A549 (cell line): ENCODE results near the gene EIF3L. TPM values are rescaled to one million over a fixed set of nuclear protein-coding genes. Genes with fewer than 3 reads are reported as not detected.

Experiments
- ATAC-seq, 2 experiments: fragments of 200-7000 bp in 1 of 2; fragments of >200 bp in 1 of 2; cut with Nextera tagmentation in 1 of 2; cut with Tn5 transposase in 1 of 2; 3 replicates each; pipeline versions ENCODE4 v1.8.0 to v1.9.1; 2018 to 2020; ENCODE audit warnings: mild to moderate bottlenecking in 1 of 2, moderate library complexity in 1 of 2
- CTCF ChIA-PET: fragments of 300-600 bp; sonication (Branson Sonifier 250); formaldehyde crosslinking; extraction: SDS; loops from one replicate; lab custom pipeline; 2021; ENCODE audit warnings: antibody characterized with exemption, inconsistent platforms; lab: Yijun Ruan, JAX
- POLR2A ChIA-PET: fragments of 350-600 bp; formaldehyde crosslinking; extraction: SDS; loops from one replicate; lab custom pipeline; 2021; ENCODE audit warnings: antibody characterized with exemption, inconsistent platforms; lab: Yijun Ruan, JAX
- DNase-seq, 2 experiments: peaks; one replicate each; pipeline versions ENCODE4 v3.0.0 to v3.0.0-alpha.2; 2011 to 2016; ENCODE audit warnings: low read depth in 1 of 2, low spot score in 1 of 2
- FAIRE-seq: peaks from 2 replicates; lab custom pipeline; 2011; peaks lifted over from hg19 to GRCh38; lab: Jason Lieb, UNC
- H3K27ac ChIP-seq, 2 experiments: fragments of >200 bp; sonication (Bioruptor Twin); formaldehyde crosslinking; 3 replicates each; pipeline ENCODE4 v1.5.1; 2016 to 2017
- H3K4me1 ChIP-seq: fragments of >200 bp; sonication (Bioruptor Twin); formaldehyde crosslinking; 3 replicates; pipeline ENCODE4 v1.6.1; 2016
- H3K4me2 ChIP-seq: fragments of >200 bp; sonication (Bioruptor Twin); formaldehyde crosslinking; 3 replicates; pipeline ENCODE4 v1.6.1; 2016
- H3K4me3 ChIP-seq: fragments of >200 bp; sonication (Bioruptor Twin); formaldehyde crosslinking; 3 replicates; pipeline ENCODE4 v1.5.1; 2016
- H3K9me3 ChIP-seq: fragments of >200 bp; sonication (Bioruptor Twin); formaldehyde crosslinking; 3 replicates; pipeline ENCODE4 v1.6.1; 2016
- BCL3 ChIP-seq: fragments of >200 bp; sonication (Bioruptor Twin); formaldehyde crosslinking; IDR thresholded peaks from 3 replicates; pipeline ENCODE4 v1.6.1; 2016
- BHLHE40 ChIP-seq: IDR thresholded peaks from 2 replicates; pipeline ENCODE4 v1.6.1; 2012; ENCODE audit warnings: low read depth, low read length, inconsistent platforms
- CBX8 ChIP-seq: fragments of 200-600 bp; sonication (generic); IDR thresholded peaks from 2 replicates; pipeline ENCODE4 v1.6.1; 2016
- CHD2 ChIP-seq: fragments of 150-350 bp; IDR thresholded peaks from 2 replicates; pipeline ENCODE4 v1.6.1; 2014; ENCODE audit warnings: low read length; ENCODE audit not compliant: partially characterized antibody
- CHD4 ChIP-seq: fragments of 200-600 bp; sonication (generic); IDR thresholded peaks from 2 replicates; pipeline ENCODE4 v1.6.1; 2016; ENCODE audit warnings: antibody characterized with exemption, mild to moderate bottlenecking, borderline replicate concordance
- CTCF ChIP-seq: fragments of >200 bp; sonication (Bioruptor Twin); formaldehyde crosslinking; IDR thresholded peaks from 3 replicates; pipeline ENCODE4 v1.5.1; 2016
- ELK1 ChIP-seq: fragments of 150-350 bp; IDR thresholded peaks from 2 replicates; pipeline ENCODE4 v1.6.1; 2014; ENCODE audit warnings: low read depth, mild to moderate bottlenecking, low read length
- ESRRA ChIP-seq: fragments of 150-350 bp; IDR thresholded peaks from 2 replicates; pipeline ENCODE4 v1.6.1; 2014; ENCODE audit warnings: mild to moderate bottlenecking, low read length, borderline replicate concordance
- FOSB ChIP-seq: fragments of 250-450 bp; sonication (Bioruptor Pico); IDR thresholded peaks from 2 replicates; pipeline ENCODE4 v1.5.0; 2020; ENCODE audit warnings: mild to moderate bottlenecking, moderate library complexity
- FOSL2 ChIP-seq, 2 experiments: fragments of 450-650 bp in 1 of 2; fragments of >200 bp in 1 of 2; sonication (Bioruptor Twin) in 1 of 2; formaldehyde crosslinking; IDR thresholded peaks; 2 replicates each; pipeline versions ENCODE4 v1.5.0 to v1.6.1; 2016 to 2020; ENCODE audit warnings: mild to moderate bottlenecking in 1 of 2, moderate library complexity in 1 of 2
- GATA3 ChIP-seq: IDR thresholded peaks from 2 replicates; pipeline ENCODE4 v1.6.1; 2012; ENCODE audit warnings: borderline replicate concordance
- HES2 ChIP-seq: fragments of >200 bp; sonication (Bioruptor Twin); formaldehyde crosslinking; IDR thresholded peaks from 2 replicates; pipeline ENCODE4 v1.6.1; 2016
- HOXA7 ChIP-seq: fragments of 250-450 bp; sonication (Bioruptor Pico); IDR thresholded peaks from 2 replicates; pipeline ENCODE4 v1.5.0; 2020; ENCODE audit warnings: mild to moderate bottlenecking, moderate library complexity
- JUN ChIP-seq, 2 experiments: fragments of >200 bp; sonication (Bioruptor Twin); formaldehyde crosslinking; IDR thresholded peaks; 2 replicates in 1 of 2; 3 replicates in 1 of 2; pipeline ENCODE4 v1.6.1; 2016 to 2017
- KDM5A ChIP-seq: fragments of 200-600 bp; sonication (generic); IDR thresholded peaks from 2 replicates; pipeline ENCODE4 v1.6.1; 2016; ENCODE audit warnings: antibody characterized with exemption, mild to moderate bottlenecking
- MAX ChIP-seq: IDR thresholded peaks from 2 replicates; pipeline ENCODE4 v1.6.1; 2012
- MYC ChIP-seq: IDR thresholded peaks from 2 replicates; pipeline ENCODE4 v1.6.1; 2012; ENCODE audit warnings: mild to moderate bottlenecking, inconsistent platforms, low read length, improper control_type of control experiment, borderline replicate concordance
- NFE2L2 ChIP-seq: fragments of 150-350 bp; conservative IDR thresholded peaks from 2 replicates; pipeline ENCODE4 v1.6.1; 2014; ENCODE audit warnings: low read length
- NPAS2 ChIP-seq: fragments of 250-450 bp; sonication (Bioruptor Pico); IDR thresholded peaks from 2 replicates; pipeline ENCODE4 v1.8.0; 2022; ENCODE audit warnings: mild to moderate bottlenecking, moderate library complexity, borderline replicate concordance
- PBX3 ChIP-seq: IDR thresholded peaks from 2 replicates; pipeline ENCODE4 v1.6.1; 2012
- POLR2A ChIP-seq: IDR thresholded peaks from 2 replicates; pipeline ENCODE4 v1.6.1; 2012; ENCODE audit warnings: mild to moderate bottlenecking, low read length
- RAD21 ChIP-seq, 2 experiments: fragments of >200 bp in 1 of 2; sonication (Bioruptor Twin) in 1 of 2; formaldehyde crosslinking in 1 of 2; IDR thresholded peaks in 1 of 2; conservative IDR thresholded peaks in 1 of 2; 2 replicates in 1 of 2; 3 replicates in 1 of 2; pipeline ENCODE4 v1.6.1; 2012 to 2018; ENCODE audit warnings: inconsistent platforms in 1 of 2
- RCOR1 ChIP-seq: fragments of 150-350 bp; IDR thresholded peaks from 2 replicates; pipeline ENCODE4 v1.6.1; 2014; ENCODE audit warnings: antibody characterized with exemption, low read length, low read depth
- RNF2 ChIP-seq: fragments of 200-600 bp; sonication (generic); IDR thresholded peaks from 2 replicates; pipeline ENCODE4 v1.6.1; 2016; ENCODE audit warnings: low read depth, mild to moderate bottlenecking, antibody characterized with exemption, moderate library complexity, borderline replicate concordance
- TP53 ChIP-seq: fragments of 250-450 bp; sonication (Bioruptor Pico); IDR thresholded peaks from 2 replicates; pipeline ENCODE4 v1.5.0; 2021; ENCODE audit warnings: mild to moderate bottlenecking, moderate library complexity
- ZFP36 ChIP-seq: fragments of 450-650 bp; IDR thresholded peaks from 2 replicates; pipeline ENCODE4 v1.6.1; 2014; ENCODE audit warnings: borderline replicate concordance; ENCODE audit not compliant: partially characterized antibody
- ZSCAN20 ChIP-seq: fragments of 250-450 bp; sonication (Bioruptor Pico); IDR thresholded peaks from 2 replicates; pipeline ENCODE4 v1.8.0; 2022; ENCODE audit warnings: mild to moderate bottlenecking, moderate library complexity
- WGBS: methylation state at CpG from one replicate; pipeline ENCODE4 v1.1.6; 2017; ENCODE audit errors: missing lambda C conversion rate; 5-methylcytosine and 5-hydroxymethylcytosine counted together
- polyA plus RNA-seq, 4 experiments: library from polyadenylated mRNA; depleted of rRNA in 3 of 4; stranded (reverse); fragments of >200 nt; fragmentation: RNase III in 1 of 4; extraction: RNeasy Plus Mini Kit Qiagen cat#74134 plus additional on column Dnase treatment in 1 of 4; gene quantifications; 2 replicates in 3 of 4; 3 replicates in 1 of 4; pipeline ENCODE4 v1.2.3, GENCODE V29; 2011 to 2017
- TF ChIP-seq, protein P1 (sequence below): IDR thresholded peaks from 2 replicates; pipeline ENCODE4 v1.6.1; 2012; ENCODE audit warnings: low read depth, borderline replicate concordance

Gene EIF3L
- polyA plus RNA-seq, 2 of the 4 experiments (the other 2 are of a cell fraction): 218 to 423 TPM

- TF ChIP-seq GATA3 (no peak), MYC (no peak)
- TF ChIP-seq, all 56 proteins: peak for 8
Observed at GRCh38 chr22:37905534-37906363, 56.5 kb downstream of the EIF3L start, which contains the start of gene MICALL1 (continued).

GRCh38 chr22:37906364-37907008, 57.3 kb downstream of the EIF3L start:
- WGBS: no CpG with 5 or more reads among the region's 75 CpGs
- no peak for FAIRE-seq
- POLR2A ChIA-PET: interaction anchor here (0.6 to 1.6 kb wide), 5 partner anchors 10 to 145 kb away, joined by 3 to 9 read pairs (median 7); partner anchors contain the start of genes C22orf23 and POLR2F

More at GRCh38 chr22:37906364-37907008, 57.3 kb downstream of the EIF3L start:
- Histone ChIP-seq H3K4me3 (peak overlapping the region; percentile 95), H3K9me3 (no peaks in the 10 kb centered on the region), H3K27ac (peak overlapping the region; percentile 99)
- peak in 1 of 2 experiments; percentile 26; a peak in 3 of 6 replicates for ATAC-seq
- no peak for TF ChIP-seq TP53 (CRISPR knock-in tag)
- no peak for TF ChIP-seq ZFP36
- TF ChIP-seq, protein P1, sequence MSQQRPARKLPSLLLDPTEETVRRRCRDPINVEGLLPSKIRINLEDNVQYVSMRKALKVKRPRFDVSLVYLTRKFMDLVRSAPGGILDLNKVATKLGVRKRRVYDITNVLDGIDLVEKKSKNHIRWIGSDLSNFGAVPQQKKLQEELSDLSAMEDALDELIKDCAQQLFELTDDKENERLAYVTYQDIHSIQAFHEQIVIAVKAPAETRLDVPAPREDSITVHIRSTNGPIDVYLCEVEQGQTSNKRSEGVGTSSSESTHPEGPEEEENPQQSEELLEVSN: no peak
- TF ChIP-seq BCL3: peak; percentile 17; the same call in 1 of the 3 replicates
- no peak for TF ChIP-seq ELK1
- no peak for TF ChIP-seq BHLHE40
- TF ChIP-seq NFE2L2: no peak
- TF ChIP-seq MAX: no peak
- no peak for TF ChIP-seq ZSCAN20 (CRISPR knock-in tag)
- no peak for TF ChIP-seq NPAS2 (CRISPR knock-in tag)
- TF ChIP-seq RCOR1: no peak
- no peak for TF ChIP-seq PBX3
- no peak for TF ChIP-seq CBX8
- no peak for TF ChIP-seq KDM5A
- TF ChIP-seq JUN (IDR thresholded peaks at IDR 0.05): peak in 1 of 2 experiments; percentile 29; a peak in 1 of 5 replicates
- no peak for TF ChIP-seq FOSB (CRISPR knock-in tag)
- peak; percentile 3; the same call in 2 of the 3 replicates for TF ChIP-seq CTCF
- TF ChIP-seq RNF2: no peak
- no peak for TF ChIP-seq CHD2
- TF ChIP-seq CHD4: no peak
- TF ChIP-seq HOXA7 (CRISPR knock-in tag): no peak
- TF ChIP-seq GATA3: no peak
- no peak for TF ChIP-seq FOSL2 (IDR thresholded peaks at IDR 0.05)
- no peak for TF ChIP-seq FOSL2 (CRISPR knock-in tag; IDR thresholded peaks at IDR 0.05)
- peak; percentile 2; the same call in 1 of the 2 replicates for TF ChIP-seq POLR2A
- no peak for TF ChIP-seq ESRRA
- no peak for TF ChIP-seq RAD21 (conservative IDR thresholded peaks at IDR 0.05 in 1 of 2, IDR thresholded peaks at IDR 0.05 in 1 of 2)
- no peak for TF ChIP-seq HES2
- TF ChIP-seq, all 56 proteins: peak for 4
- peak overlapping the region; percentile 98 for H3K4me2 ChIP-seq
- no peak for DNase-seq
- CTCF ChIA-PET: interaction anchor here (0.6 to 2.9 kb wide), 16 partner anchors 8 to 299 kb away, joined by 3 to 20 read pairs (median 5); partner anchors contain the start of genes C22orf23 and POLR2F
- H3K4me1 ChIP-seq: peaks cover 28% of the 10 kb centered on the region
